Stimulated activated CD8-positive, alpha-beta memory T cell treated with anti-CD3 and anti-CD28 coated beads, Interleukin-4, amount 100 ng/mL, for 48 hours (primary cell): ENCODE data around the gene GRPEL1.
"Not testable (repeated sequence)": the region's sequence is repeated elsewhere in the genome, so short reads cannot be mapped to it uniquely, and the experiment has no call there.

Experiments used
- DNase-seq: peaks from one replicate; pipeline ENCODE4 v3.0.0-alpha.2; 2020

The GRPEL1 gene

GRCh38 chr4:7067452-7068278 is at the start of gene GRPEL1:
Gene GRPEL1, minus strand, starts transcription at chr4:7068064. Its CDS starts 32 bp downstream, at chr4:7068032.
- peak; percentile 100 for DNase-seq

- DNase-seq = no peak
Observed at GRCh38 chr4:7116705-7117104, 48.8 kb upstream of the GRPEL1 start.

GRCh38 chr4:7115557-7116340 is 47.9 kb upstream of the GRPEL1 start:
- no peak for DNase-seq

GRCh38 chr4:7112656-7113055 is 44.8 kb upstream of the GRPEL1 start:
- DNase-seq = no peak

- DNase-seq = no peak
Observed at GRCh38 chr4:7111441-7111840, 43.6 kb upstream of the GRPEL1 start.

- DNase-seq = no peak
Observed at GRCh38 chr4:7110546-7110945, 42.7 kb upstream of the GRPEL1 start.

- DNase-seq = no peak
Observed at GRCh38 chr4:7109169-7109568, 41.3 kb upstream of the GRPEL1 start.

- no peak for DNase-seq
Observed at GRCh38 chr4:7108660-7109059, 40.8 kb upstream of the GRPEL1 start.

- DNase-seq = no peak
Observed at GRCh38 chr4:7108046-7108625, 40.3 kb upstream of the GRPEL1 start.

GRCh38 chr4:7107166-7107905 is 39.5 kb upstream of the GRPEL1 start:
- no peak for DNase-seq

- no peak for DNase-seq
Observed at GRCh38 chr4:7105276-7105675, 37.4 kb upstream of the GRPEL1 start.

GRCh38 chr4:7104366-7105031 is 36.6 kb upstream of the GRPEL1 start:
- no peak for DNase-seq

GRCh38 chr4:7103607-7104365 is 35.9 kb upstream of the GRPEL1 start:
- DNase-seq = peak; percentile 28

GRCh38 chr4:7103031-7103606 is 35.3 kb upstream of the GRPEL1 start:
- DNase-seq = peak; percentile 91

GRCh38 chr4:7102516-7102909 is 34.6 kb upstream of the GRPEL1 start:
- DNase-seq = not testable (repeated sequence)

GRCh38 chr4:7101692-7102515 is 34.0 kb upstream of the GRPEL1 start:
- peak; percentile 73 for DNase-seq

- DNase-seq = no peak
Observed at GRCh38 chr4:7096236-7096635, 28.4 kb upstream of the GRPEL1 start.

GRCh38 chr4:7095611-7096155 is 27.8 kb upstream of the GRPEL1 start:
- no peak for DNase-seq

GRCh38 chr4:7094916-7095315 is 27.1 kb upstream of the GRPEL1 start:
- DNase-seq = no peak

- DNase-seq = no peak
Observed at GRCh38 chr4:7092026-7092425, 24.2 kb upstream of the GRPEL1 start.
